CD4-positive, alpha-beta T cell (primary cell): ENCODE measurements around the gene CCSER1. TPM values are rescaled to one million over a fixed set of nuclear protein-coding genes. Genes with fewer than 3 reads are reported as not detected.
"Not testable (repeated sequence)": the region's sequence is repeated elsewhere in the genome, so short reads cannot be mapped to it uniquely, and the experiment has no call there.

ENCODE experiments used
- ATAC-seq: fragments of 200-7000 bp; cut with Tn5 transposase; one replicate; pipeline ENCODE4 v1.10.0; 2022; ENCODE audit warnings: mild to moderate bottlenecking; ENCODE audit not compliant: poor library complexity
- CTCF ChIA-PET: fragments of 350-600 bp; sonication (Branson Sonifier 250); formaldehyde crosslinking; loops from one replicate; lab custom pipeline; 2021; ENCODE audit warnings: antibody characterized with exemption, inconsistent platforms; lab: Charles Lee
- POLR2A ChIA-PET: fragments of 350-600 bp; sonication (Branson Sonifier 250); formaldehyde crosslinking; loops from one replicate; lab custom pipeline; 2021; ENCODE audit warnings: antibody characterized with exemption, inconsistent platforms; lab: Charles Lee
- DNase-seq, 14 experiments: peaks; one replicate each; pipeline ENCODE4 v3.0.0-alpha.2; 2013 to 2020; ENCODE audit warnings: mixed read lengths in 2 of 14
- H3K27ac ChIP-seq, 2 donors: one replicate each; pipeline versions ENCODE4 v1.5.1 to v1.7.0; 2013; ENCODE audit warnings: low read length in 2 of 2, low read depth in 1 of 2, mild to moderate bottlenecking in 1 of 2
- H3K27me3 ChIP-seq, 2 experiments: 1 replicate in 1 of 2; 2 replicates in 1 of 2; pipeline versions ENCODE4 v1.6.1 to v1.7.0; 2013; ENCODE audit warnings: low read length in 2 of 2, control low read depth in 1 of 2, mild to moderate bottlenecking in 1 of 2, moderate library complexity in 1 of 2; ENCODE audit not compliant: insufficient read depth in 2 of 2, control insufficient read depth in 1 of 2
- H3K36me3 ChIP-seq: one replicate; pipeline ENCODE4 v1.6.1; 2013; ENCODE audit warnings: low read length, control low read depth; ENCODE audit not compliant: insufficient read depth
- H3K4me1 ChIP-seq: one replicate; pipeline ENCODE4 v1.6.1; 2013; ENCODE audit warnings: low read length, control low read depth; ENCODE audit not compliant: insufficient read depth
- H3K4me3 ChIP-seq: one replicate; pipeline ENCODE4 v1.5.1; 2013; ENCODE audit warnings: mild to moderate bottlenecking, low read length, moderate library complexity
- H3K9me3 ChIP-seq, 2 experiments: 1 replicate in 1 of 2; 2 replicates in 1 of 2; pipeline versions ENCODE4 v1.6.1 to v1.7.0; 2013; ENCODE audit warnings: low read length in 2 of 2, mild to moderate bottlenecking in 2 of 2, control low read depth in 1 of 2, moderate library complexity in 1 of 2; ENCODE audit not compliant: control insufficient read depth in 1 of 2, insufficient read depth in 1 of 2
- H3K27ac Mint-ChIP-seq: one replicate; pipeline ENCODE4 v1.8.0; 2020; ENCODE audit warnings: mixed read lengths
- H3K27me3 Mint-ChIP-seq: one replicate; pipeline ENCODE4 v1.8.0; 2021; ENCODE audit warnings: mixed read lengths
- H3K36me3 Mint-ChIP-seq: one replicate; pipeline ENCODE4 v1.8.0; 2021; ENCODE audit warnings: low read depth, mixed read lengths
- H3K4me1 Mint-ChIP-seq: one replicate; pipeline ENCODE4 v1.8.0; 2021; ENCODE audit warnings: low read depth, mixed read lengths
- H3K4me3 Mint-ChIP-seq: one replicate; pipeline ENCODE4 v1.8.0; 2020; ENCODE audit warnings: mild to moderate bottlenecking, mixed read lengths
- H3K9me3 Mint-ChIP-seq: one replicate; pipeline ENCODE4 v1.8.0; 2020; ENCODE audit warnings: mixed read lengths
- CTCF ChIP-seq: fragments of 200-600 bp; IDR thresholded peaks from one replicate; pipeline ENCODE4 v1.8.0; 2022; ENCODE audit warnings: antibody characterized with exemption, mild to moderate bottlenecking
- intact Hi-C, 2 experiments: fragments of 100-400 bp; cut with DNase I in 1 of 2; cut with micrococcal nuclease in 1 of 2; formaldehyde crosslinking; loops; one replicate each; pipeline versions ENCODE4 v1.15.1 to v1.9.0; 2023 to 2025; cut with DNase I, micrococcal nuclease
- total RNA-seq, 174 experiments: library from RNA in 2 of 174; stranded (reverse) in 2 of 174; gene quantifications; one replicate each; pipeline ENCODE4 v1.2.3 and lab custom pipeline; 2021 to 2026

The CCSER1 gene
- total RNA-seq, 2 experiments from 2014 or later, result 0.36 to 0.71 TPM

GRCh38 chr4:90306810-90307209, 179.6 kb downstream of the CCSER1 start:
- Histone ChIP-seq H3K4me3 (no peak overlapping the region), H3K27me3 (no peaks in the 10 kb centered on the region), H3K4me1 (no peaks in the 10 kb centered on the region), H3K9me3 (no peaks in the 10 kb centered on the region), H3K36me3 (no peaks in the 10 kb centered on the region), H3K27ac (no peak overlapping the region)
- H3K27ac Mint-ChIP-seq, result no peak overlapping the region
- ChIA-PET POLR2A (no interaction called here), CTCF (no interaction called here)
- intact Hi-C loops, result no loop called here
- no peak overlapping the region for H3K4me3 Mint-ChIP-seq
- TF ChIP-seq CTCF, result no peak
- no peaks in the 10 kb centered on the region for H3K27me3 Mint-ChIP-seq
- no peaks in the 10 kb centered on the region for H3K4me1 Mint-ChIP-seq
- H3K36me3 Mint-ChIP-seq, result no peaks in the 10 kb centered on the region
- DNase-seq (no peak), ATAC-seq (no peak)
- no peaks in the 10 kb centered on the region for H3K9me3 Mint-ChIP-seq

- DNase-seq, POLR2A ChIA-PET, H3K4me3 Mint-ChIP-seq: not testable (repeated sequence)
Measured at GRCh38 chr4:90317140-90317539, 189.9 kb downstream of the CCSER1 start.

GRCh38 chr4:90317785-90318184, 190.6 kb downstream of the CCSER1 start:
- Mint-ChIP-seq H3K4me1 (no peaks in the 10 kb centered on the region), H3K4me3 (no peak overlapping the region), H3K27me3 (no peaks in the 10 kb centered on the region), H3K36me3 (no peaks in the 10 kb centered on the region), H3K27ac (no peak overlapping the region), H3K9me3 (no peaks in the 10 kb centered on the region)
- POLR2A ChIA-PET, result no interaction called here
- Histone ChIP-seq H3K4me3 (no peak overlapping the region), H3K36me3 (no peaks in the 10 kb centered on the region), H3K27ac (no peak overlapping the region), H3K9me3 (peaks cover 0 to under 1% of the 10 kb centered on the region in 2 experiments), H3K4me1 (no peaks in the 10 kb centered on the region), H3K27me3 (no peaks in the 10 kb centered on the region)
- no peak for ATAC-seq
- TF ChIP-seq CTCF, result no peak
- no peak for DNase-seq
- CTCF ChIA-PET, result no interaction called here
- intact Hi-C loops, result no loop called here

More at GRCh38 chr4:90317140-90317539, 189.9 kb downstream of the CCSER1 start:
- H3K27me3 ChIP-seq, H3K9me3 ChIP-seq, H3K4me1 ChIP-seq, H3K4me3 ChIP-seq, H3K9me3 Mint-ChIP-seq, H3K27me3 Mint-ChIP-seq, intact Hi-C loops, ATAC-seq, H3K4me1 Mint-ChIP-seq, H3K36me3 Mint-ChIP-seq, CTCF ChIA-PET, H3K27ac ChIP-seq, H3K36me3 ChIP-seq, H3K27ac Mint-ChIP-seq: not testable (repeated sequence)

GRCh38 chr4:90318193-90318592, 191.0 kb downstream of the CCSER1 start:
- H3K4me3 ChIP-seq, result no peak overlapping the region
- Mint-ChIP-seq H3K36me3 (no peaks in the 10 kb centered on the region), H3K27ac (no peak overlapping the region), H3K4me3 (no peak overlapping the region), H3K4me1 (no peaks in the 10 kb centered on the region), H3K27me3 (no peaks in the 10 kb centered on the region), H3K9me3 (no peaks in the 10 kb centered on the region)
- H3K27me3 ChIP-seq, result no peaks in the 10 kb centered on the region
- H3K27ac ChIP-seq, result no peak overlapping the region
- H3K4me1 ChIP-seq, result no peaks in the 10 kb centered on the region
- intact Hi-C loops, result no loop called here
- DNase-seq, result no peak
- peaks cover 0 to 3% of the 10 kb centered on the region in 2 experiments for H3K9me3 ChIP-seq
- no peaks in the 10 kb centered on the region for H3K36me3 ChIP-seq
- no peak for TF ChIP-seq CTCF
- no peak for ATAC-seq
- CTCF ChIA-PET, result no interaction called here
- POLR2A ChIA-PET, result no interaction called here
